Stomach smooth muscle (tissue), 2 donors: ENCODE results near the gene JTB.

Experiments
- H3K27ac ChIP-seq: one replicate; pipeline ENCODE4 v1.7.0; 2013; ENCODE audit warnings: mild to moderate bottlenecking, low read length, inconsistent platforms
- H3K27me3 ChIP-seq, 2 donors: one replicate each; pipeline ENCODE4 v1.7.0; 2013; ENCODE audit warnings: low read length in 2 of 2; ENCODE audit not compliant: insufficient read depth in 2 of 2, control insufficient read depth in 1 of 2
- H3K36me3 ChIP-seq, 2 donors: one replicate each; pipeline ENCODE4 v1.7.0; 2013; ENCODE audit warnings: low read length in 2 of 2; ENCODE audit not compliant: control insufficient read depth in 2 of 2, insufficient read depth in 2 of 2
- H3K4me1 ChIP-seq: one replicate; pipeline ENCODE4 v1.7.0; 2013; ENCODE audit warnings: low read length; ENCODE audit not compliant: control insufficient read depth, insufficient read depth
- H3K4me3 ChIP-seq, 2 donors: one replicate each; pipeline ENCODE4 v1.7.0; 2013; ENCODE audit warnings: low read length in 2 of 2
- H3K9ac ChIP-seq, 2 donors: one replicate each; pipeline ENCODE4 v1.7.0; 2013; ENCODE audit warnings: low read length in 2 of 2, mild to moderate bottlenecking in 1 of 2
- H3K9me3 ChIP-seq, 2 donors: one replicate each; pipeline ENCODE4 v1.7.0; 2013; ENCODE audit warnings: low read length in 2 of 2; ENCODE audit not compliant: control insufficient read depth in 2 of 2
- donor health status: healthy.
- donor health status: Pancreatic carcinoma.

The JTB gene

GRCh38 chr1:153954826-153955225, 22.6 kb downstream of the JTB start:
- no peak overlapping the region for H3K27ac ChIP-seq
- no peaks in the 10 kb centered on the region for H3K27me3 ChIP-seq
- H3K4me1 ChIP-seq, result peaks cover 35% of the 10 kb centered on the region
- H3K9ac ChIP-seq, result no peak overlapping the region
- H3K9me3 ChIP-seq, result no peaks in the 10 kb centered on the region
- H3K4me3 ChIP-seq, result no peak overlapping the region
- H3K36me3 ChIP-seq, result peaks cover 34 to 42% of the 10 kb centered on the region in 2 donors

DNA sequence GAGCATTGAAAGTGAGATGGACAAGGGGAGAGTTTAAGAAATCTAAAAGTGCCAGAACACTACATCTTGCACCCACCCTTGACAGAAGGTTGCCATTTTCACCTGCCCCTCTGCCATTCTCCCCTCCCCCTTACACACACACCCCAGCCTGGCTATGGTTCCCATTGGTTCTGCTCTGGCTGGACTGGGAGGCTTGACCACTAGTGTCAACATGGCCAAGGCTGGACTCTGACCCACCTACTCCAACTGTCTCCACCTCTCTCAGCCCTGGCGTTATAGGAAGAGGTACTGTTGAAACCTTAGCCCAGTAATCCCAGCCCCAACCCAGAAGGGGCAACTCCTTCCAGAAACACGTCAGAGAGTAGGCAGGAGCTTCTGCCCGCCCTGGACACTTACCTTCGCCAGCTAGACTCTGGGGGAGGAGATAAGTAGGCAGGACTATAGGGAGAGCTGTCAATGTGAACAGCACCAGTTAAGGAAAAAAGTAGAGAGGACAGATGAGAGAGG, 23.6 kb downstream of the JTB start:
- no peak overlapping the region for H3K27ac ChIP-seq
- no peaks in the 10 kb centered on the region for H3K27me3 ChIP-seq
- H3K4me1 ChIP-seq, result peaks cover 29% of the 10 kb centered on the region
- no peaks in the 10 kb centered on the region for H3K9me3 ChIP-seq
- no peak overlapping the region for H3K4me3 ChIP-seq
- H3K9ac ChIP-seq, result no peak overlapping the region
- H3K36me3 ChIP-seq, result peaks cover 39 to 43% of the 10 kb centered on the region in 2 donors

- no peak overlapping the region for H3K27ac ChIP-seq
- H3K4me3 ChIP-seq, result no peak overlapping the region
- peaks cover 49 to 54% of the 10 kb centered on the region in 2 donors for H3K36me3 ChIP-seq
- no peaks in the 10 kb centered on the region for H3K9me3 ChIP-seq
- H3K4me1 ChIP-seq, result peaks cover 20% of the 10 kb centered on the region
- no peak overlapping the region for H3K9ac ChIP-seq
- H3K27me3 ChIP-seq, result no peaks in the 10 kb centered on the region
Measured at GRCh38 chr1:153951801-153952200, 25.7 kb downstream of the JTB start.

DNA sequence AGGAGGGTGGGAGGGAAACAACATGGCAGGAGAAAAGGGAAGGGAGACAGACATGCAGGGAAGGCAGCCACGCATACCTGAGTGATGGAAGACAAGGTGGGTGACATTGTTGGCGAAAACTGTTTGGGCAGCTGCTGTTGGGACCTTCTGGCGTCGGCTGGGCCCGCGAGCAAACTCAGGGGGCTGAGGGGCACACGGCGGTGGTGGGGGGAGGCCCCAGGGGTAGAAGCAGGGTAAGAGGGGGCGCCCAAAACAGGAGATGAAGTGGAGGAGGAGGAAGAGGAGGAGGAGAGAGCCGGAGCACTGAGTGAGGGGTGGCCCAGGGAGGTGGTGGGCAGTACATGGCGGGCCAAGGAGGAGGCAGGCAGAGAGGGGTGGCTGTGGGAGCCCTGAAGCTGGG, 26.3 kb downstream of the JTB start:
- peaks cover 49 to 54% of the 10 kb centered on the region in 2 donors for H3K36me3 ChIP-seq

DNA sequence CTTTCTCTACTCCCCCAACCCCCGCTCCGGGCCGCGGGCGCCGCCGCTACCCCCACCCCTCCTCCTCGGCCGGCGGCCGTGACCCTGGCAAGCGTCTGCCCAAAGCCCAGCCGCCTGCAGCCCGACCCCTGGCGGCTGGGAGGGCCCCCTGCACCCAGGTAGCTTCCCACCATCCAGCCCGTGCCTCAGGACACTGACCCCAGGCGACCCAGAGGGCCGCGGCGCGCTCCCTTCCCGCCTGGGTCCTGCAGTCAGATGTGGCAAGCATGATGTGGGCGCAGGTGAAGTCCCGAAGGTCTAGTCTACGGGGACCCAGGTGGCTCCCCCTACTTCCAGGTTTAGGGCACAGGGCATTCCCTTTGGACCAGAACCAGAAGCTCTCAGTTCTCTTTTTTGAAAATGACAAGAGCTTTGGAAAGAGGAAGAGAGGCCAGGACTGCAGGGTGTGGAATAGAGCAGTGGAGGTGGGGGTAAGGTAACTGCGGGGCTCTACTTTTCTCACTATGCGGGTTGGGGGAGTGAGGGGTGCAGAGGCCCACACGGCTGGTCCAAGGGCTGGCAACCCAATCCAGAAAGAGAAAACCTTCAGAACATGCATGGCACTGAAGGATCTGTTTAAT, 30.7 kb downstream of the JTB start, which contains the start of gene DENND4B:
Gene DENND4B (minus strand): TSS at position 97 of the 620 bp plus-strand sequence. CDS start 2,344 bp downstream, outside the sequence.
- Histone ChIP-seq H3K4me1 (peaks cover 18% of the 10 kb centered on the region), H3K27me3 (no peaks in the 10 kb centered on the region), H3K27ac (peak within 1 kb of the TSS; percentile 90), H3K36me3 (peaks cover 39 to 44% of the 10 kb centered on the region in 2 donors), H3K9me3 (no peaks in the 10 kb centered on the region), H3K9ac (peak within 1 kb of the TSS; percentile 87 to 91), H3K4me3 (peak within 1 kb of the TSS; percentile 85 to 89)

More for the DNA sequence above, 26.3 kb downstream of the JTB start:
- Histone ChIP-seq H3K4me1 (peaks cover 16% of the 10 kb centered on the region), H3K9ac (no peak overlapping the region), H3K4me3 (no peak overlapping the region), H3K27ac (no peak overlapping the region), H3K9me3 (no peaks in the 10 kb centered on the region), H3K27me3 (no peaks in the 10 kb centered on the region)

DNA sequence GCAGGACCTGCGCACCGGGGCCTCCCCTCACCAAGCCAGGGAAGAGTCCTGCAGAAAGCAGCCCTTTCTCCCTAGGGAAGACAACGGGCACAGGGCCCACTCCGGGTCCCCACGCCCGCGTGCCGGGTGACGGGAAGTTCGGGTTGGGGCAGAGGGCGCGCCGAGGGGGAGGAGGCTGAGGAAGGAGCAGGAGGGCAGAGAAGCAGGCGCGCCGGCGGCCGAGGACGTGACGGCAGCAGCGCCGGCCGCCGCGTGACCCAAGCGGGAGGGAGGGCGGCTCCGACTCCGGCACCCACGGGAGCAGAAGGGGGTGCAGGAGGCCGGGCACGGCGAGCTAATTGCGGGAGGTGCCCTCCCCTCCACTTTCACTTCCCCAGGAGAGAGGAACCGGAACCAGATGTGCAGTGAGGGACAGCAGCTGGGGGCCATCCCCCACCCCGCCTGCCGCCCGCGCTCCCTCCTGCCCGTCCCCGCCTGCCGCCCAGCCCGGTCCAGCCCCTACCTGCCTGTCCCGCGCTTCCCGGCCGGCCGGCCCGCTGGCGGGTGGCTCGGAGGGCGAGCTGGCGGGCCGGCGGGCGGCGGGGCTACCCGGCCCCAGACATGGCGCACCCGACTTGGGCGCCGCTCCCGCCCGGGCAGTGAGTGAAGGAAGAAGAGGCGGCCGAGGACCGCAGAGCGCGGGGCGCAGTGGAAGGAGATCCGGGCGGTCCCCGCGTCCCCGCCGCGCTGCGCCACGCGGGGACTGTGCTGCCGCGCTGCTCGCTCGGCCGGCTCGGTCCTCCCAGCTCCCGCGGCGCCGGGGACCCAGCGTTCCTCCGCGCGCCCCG, 31.5 kb downstream of the JTB start:
- Histone ChIP-seq H3K27me3 (no peaks in the 10 kb centered on the region), H3K9ac (peak overlapping the region; percentile 87 to 91), H3K36me3 (peaks cover 37 to 38% of the 10 kb centered on the region in 2 donors), H3K27ac (peak overlapping the region; percentile 90), H3K9me3 (no peaks in the 10 kb centered on the region), H3K4me1 (peaks cover 18% of the 10 kb centered on the region), H3K4me3 (peak overlapping the region; percentile 85 to 89)

- no peaks in the 10 kb centered on the region for H3K9me3 ChIP-seq
- peak overlapping the region; percentile 90 for H3K27ac ChIP-seq
- peak overlapping the region; percentile 87 to 91 for H3K9ac ChIP-seq
- H3K4me3 ChIP-seq, result peak overlapping the region; percentile 85 to 89
- H3K36me3 ChIP-seq, result peaks cover 33 to 38% of the 10 kb centered on the region in 2 donors
- H3K4me1 ChIP-seq, result peaks cover 21% of the 10 kb centered on the region
- H3K27me3 ChIP-seq, result no peaks in the 10 kb centered on the region
Measured at GRCh38 chr1:153945131-153945794, 32.2 kb downstream of the JTB start.

GRCh38 chr1:153944827-153945117, 32.7 kb downstream of the JTB start:
- Histone ChIP-seq H3K4me3 (peak overlapping the region; percentile 85 to 89), H3K9me3 (no peaks in the 10 kb centered on the region), H3K36me3 (peaks cover 33 to 34% of the 10 kb centered on the region in 2 donors), H3K4me1 (peaks cover 22% of the 10 kb centered on the region), H3K27me3 (no peaks in the 10 kb centered on the region), H3K9ac (peak overlapping the region; percentile 42 to 91), H3K27ac (peak overlapping the region; percentile 90)

DNA sequence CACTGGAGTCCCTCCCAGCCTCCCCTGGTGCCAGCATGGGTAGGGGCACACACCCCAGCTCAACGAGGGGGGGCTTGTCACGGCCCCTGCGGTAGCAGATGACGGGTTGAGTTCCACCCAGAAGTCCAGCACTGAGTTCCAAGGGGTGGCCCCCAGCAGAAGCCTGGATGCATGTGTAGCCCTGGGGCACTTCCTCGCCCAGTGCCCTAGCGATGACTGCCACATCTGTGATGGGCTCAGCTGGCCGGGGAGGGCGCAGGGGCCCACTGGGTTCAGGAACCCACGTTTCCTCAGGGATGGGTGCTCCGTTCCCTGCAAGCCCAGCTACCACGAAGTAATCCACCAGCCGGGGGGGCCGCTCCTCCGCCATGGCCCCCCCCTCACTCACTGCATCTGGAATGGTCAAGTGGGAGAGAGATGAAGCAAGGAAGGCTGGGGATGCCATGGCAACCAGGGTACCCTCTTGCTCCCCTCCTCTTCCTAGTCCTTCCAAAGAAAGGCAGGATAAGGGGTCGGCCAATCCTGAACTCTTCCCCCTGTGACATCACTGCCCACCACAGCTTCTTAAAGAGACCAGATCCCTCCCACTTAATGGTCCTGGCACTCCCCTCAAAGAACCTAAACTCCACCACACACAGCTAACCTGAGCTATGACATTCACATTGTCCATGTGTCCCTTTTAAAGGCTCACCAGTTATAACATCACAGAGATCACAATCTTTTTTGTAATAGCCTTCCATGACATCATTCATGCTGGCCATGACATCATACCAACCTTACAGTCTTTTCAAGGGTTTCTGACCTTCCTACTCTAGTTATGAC, 33.3 kb downstream of the JTB start:
- H3K27me3 ChIP-seq, result no peaks in the 10 kb centered on the region
- H3K9me3 ChIP-seq, result no peaks in the 10 kb centered on the region
- peaks cover 22% of the 10 kb centered on the region for H3K4me1 ChIP-seq
- peak overlapping the region in 1 of 2 donors; percentile 91 for H3K9ac ChIP-seq
- peak overlapping the region; percentile 90 for H3K27ac ChIP-seq
- H3K36me3 ChIP-seq, result peaks cover 31 to 38% of the 10 kb centered on the region in 2 donors
- peak overlapping the region; percentile 85 to 89 for H3K4me3 ChIP-seq
